ENCODE results near the gene ZNF655.
"Not testable (repeated sequence)": the region's sequence is repeated elsewhere in the genome, so short reads cannot be mapped to it uniquely, and the experiment has no call there.

The ZNF655 gene

DNA sequence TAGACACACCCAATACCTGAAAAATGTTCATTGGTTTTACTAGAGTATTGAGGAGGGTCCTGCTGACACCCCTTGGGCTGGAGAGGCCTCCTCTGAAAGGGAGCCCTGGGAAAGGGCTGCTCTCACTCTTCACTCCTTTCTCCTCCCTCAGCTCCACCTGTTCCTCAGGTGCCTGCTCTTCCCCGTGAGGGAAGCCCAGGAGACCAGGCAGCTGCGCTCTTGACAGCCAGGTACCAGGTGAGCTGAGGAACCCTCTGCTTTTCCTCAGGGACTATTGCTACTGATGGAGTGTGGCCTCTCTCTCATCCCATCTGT lies 3.3 kb downstream of the ZNF655 start:
- DNase-seq, result no peak

DNA sequence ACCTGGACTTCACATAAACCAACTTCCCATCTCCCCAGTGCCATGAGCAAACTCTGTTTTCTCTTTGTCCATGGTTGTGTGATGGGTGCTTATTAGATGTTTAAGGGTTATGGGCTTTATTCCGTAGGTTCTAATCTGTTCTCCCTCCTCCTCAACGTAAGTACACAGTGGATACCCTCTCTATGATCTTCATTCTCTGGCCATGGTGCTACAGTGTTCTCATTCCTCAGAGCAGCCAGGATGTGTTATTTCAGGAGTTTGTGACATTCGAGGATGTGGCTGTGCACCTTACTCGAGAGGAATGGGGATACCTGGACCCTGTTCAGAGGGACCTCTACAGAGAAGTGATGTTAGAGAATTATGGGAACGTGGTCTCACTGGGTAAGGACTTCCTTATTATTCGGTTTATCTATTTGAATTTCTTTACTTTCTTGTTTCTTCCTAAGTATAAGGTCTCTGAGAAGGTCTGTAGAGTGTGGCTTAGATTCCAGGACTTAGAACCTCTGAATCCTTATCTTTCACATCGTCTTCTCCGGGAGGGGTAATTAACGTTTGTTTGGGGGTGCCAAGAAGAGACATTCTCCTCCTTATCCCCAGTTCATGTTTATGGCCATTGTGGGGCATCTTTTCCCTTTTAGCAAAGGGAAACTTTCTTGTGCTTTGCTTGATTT lies 3.8 kb downstream of the ZNF655 start:
- no peak for DNase-seq

DNA sequence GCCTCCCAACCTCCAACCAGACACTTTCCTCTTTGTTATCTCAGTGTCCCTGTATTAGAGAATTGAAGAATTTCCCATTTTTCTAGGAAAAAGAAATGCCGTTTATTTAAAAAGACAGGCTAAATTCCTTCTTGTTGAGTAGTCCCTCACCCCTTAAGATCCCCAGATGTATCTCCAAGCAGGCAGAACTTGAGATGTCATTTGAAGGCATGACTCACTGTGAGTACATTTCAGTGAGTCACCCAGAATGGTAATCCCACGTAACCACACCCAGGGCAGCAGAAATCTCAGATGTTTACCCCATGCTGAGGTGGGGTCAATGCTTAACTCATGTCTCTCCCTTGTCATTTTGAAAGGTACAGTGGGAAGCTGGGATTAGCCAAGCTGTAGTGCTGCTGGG lies 4.4 kb downstream of the ZNF655 start:
- no peak for DNase-seq

- DNase-seq, result no peak
Observed at GRCh38 chr7:99563650-99564049, 5.2 kb downstream of the ZNF655 start.

DNA sequence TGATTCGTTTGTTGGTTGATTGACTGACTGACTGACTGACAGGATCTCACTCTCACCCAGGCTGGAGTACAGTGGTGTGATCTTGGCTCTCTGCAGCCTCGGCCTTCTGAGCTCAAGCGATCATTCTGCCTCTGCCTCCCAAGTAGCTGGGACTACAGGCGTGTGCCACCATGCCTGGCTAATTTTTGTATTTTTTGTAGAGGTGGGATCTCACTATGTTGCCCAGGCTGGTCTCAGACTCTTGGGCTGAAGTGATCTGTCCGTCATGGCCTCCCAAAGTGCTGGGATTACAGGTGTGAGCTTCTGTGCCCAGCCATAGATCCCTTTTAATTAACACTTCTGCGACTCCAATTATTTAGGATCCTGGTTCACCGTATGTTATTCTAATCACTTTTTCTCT lies 10.3 kb downstream of the ZNF655 start:
- not testable (repeated sequence) for DNase-seq

DNA sequence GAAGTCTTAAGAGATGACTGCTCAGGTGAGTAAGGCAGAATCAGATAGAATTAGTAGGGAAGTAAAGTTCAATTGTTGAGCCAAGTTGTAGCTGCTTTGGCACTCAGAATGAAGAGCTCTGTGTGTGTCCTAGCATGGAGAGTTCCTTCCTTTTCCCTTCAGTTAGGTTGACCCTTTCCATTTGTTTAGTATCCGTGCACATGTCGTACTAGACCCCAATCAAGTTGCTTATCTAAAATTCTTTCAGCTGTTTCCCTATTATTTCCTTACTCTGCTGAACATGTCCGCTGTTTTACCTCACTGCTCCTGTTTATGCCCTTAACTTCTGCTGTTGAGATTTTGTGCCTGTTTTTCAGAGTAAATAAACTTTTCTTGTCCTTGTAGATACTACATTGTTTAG lies 13.3 kb downstream of the ZNF655 start:
- DNase-seq, result no peak

GRCh38 chr7:99573257-99573656 lies 14.8 kb downstream of the ZNF655 start:
- DNase-seq, result no peak

DNA sequence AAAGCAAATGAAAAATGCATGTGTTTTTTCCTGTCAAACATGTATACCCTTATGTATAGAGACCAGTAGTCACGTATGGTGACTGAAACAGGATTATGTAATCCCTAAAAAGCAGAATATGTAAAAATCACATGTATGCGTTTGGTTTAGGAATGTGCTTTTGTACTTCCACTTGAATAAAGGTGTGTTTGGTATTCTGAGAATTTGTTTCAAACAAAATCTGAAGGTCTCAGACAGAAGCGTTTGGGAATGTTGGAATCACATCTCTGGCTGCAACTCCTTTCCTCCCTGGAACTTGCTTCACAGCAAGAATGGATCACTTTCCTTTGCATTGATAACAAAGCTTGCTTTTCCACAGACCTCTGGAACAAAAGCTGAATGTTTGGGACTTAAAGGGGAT lies 17.8 kb downstream of the ZNF655 start:
- DNase-seq, result no peak

DNA sequence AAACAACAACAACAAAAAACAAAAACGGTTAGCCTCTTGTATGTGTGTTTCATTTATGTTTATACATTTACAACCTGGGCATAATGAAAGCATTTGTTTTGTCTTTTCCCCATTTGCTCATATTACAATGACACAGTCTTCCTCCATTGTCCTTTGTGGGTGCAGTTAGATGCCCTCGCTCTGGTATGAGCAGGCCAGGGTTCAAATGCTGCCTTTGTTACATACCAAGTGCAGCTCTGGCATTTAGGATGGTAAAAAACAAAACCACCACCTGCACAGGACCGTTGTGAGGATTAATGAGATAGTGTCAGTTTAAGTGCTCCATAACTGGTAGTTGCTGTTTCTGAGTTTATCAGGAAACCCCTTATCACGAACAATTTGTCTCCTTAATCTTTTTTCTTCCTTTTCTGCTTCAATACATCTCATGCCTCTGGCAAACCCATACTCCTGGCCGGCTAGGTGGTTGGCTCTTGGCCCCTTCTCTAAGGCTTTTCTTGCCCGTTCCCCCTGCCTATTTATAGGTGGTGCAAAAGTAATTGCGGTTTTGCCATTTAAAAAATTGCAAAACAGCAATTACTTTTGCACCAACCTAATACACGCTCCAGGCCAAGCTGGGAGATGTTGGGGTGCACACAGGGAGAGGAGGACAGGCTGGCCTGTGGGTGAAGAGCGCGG lies 21.0 kb downstream of the ZNF655 start:
- no peak for DNase-seq

GRCh38 chr7:99579956-99580777 lies 21.7 kb downstream of the ZNF655 start:
- peak; percentile 55 for DNase-seq

DNA sequence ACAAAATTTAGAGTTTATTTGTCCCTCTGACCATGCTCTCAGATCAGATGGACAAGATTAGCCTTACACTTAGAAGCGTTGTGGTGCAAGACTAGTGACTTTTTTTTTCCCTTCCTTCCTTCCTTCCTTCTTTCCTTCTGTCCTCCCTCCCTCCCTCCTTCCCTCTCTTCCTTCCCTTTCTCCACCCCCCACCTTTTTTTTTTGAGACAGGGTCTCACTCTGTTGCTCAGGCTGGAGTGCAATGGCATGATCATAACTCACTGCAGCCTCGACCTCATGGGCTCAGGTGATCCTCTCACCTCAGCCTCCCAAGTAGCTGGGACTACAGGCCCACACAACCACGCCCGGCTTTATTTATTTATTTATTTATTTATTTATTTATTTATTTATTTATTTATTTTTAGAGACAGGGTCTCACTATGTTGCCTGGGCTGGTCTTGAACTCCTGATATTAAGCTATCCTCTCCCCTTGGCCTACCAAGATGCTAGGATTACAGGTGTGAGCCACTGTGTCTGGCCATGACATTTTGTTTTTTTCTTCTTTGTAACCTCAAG lies 22.4 kb downstream of the ZNF655 start:
- not testable (repeated sequence) for DNase-seq

DNA sequence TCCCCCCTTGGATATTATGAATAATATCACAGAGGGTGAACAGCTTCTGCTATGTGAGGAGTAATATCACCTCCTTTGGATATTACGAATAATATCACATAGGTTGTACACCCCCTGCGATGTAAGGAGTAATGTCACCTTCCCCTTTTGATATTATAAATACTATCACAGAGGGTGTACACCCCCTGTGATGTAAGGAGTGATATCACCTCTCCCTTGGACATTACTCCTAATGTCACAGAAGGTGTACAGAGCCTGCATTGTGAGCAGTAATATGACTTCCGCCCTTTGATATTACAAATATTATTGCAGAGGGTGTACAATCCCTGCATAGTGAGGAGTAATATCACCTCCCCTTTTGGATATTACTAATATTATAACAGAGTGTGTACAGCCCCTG lies 30.4 kb downstream of the ZNF655 start:
- DNase-seq, result no peak

- DNase-seq, result no peak
Observed at GRCh38 chr7:99594948-99595745, 36.7 kb downstream of the ZNF655 start.

DNA sequence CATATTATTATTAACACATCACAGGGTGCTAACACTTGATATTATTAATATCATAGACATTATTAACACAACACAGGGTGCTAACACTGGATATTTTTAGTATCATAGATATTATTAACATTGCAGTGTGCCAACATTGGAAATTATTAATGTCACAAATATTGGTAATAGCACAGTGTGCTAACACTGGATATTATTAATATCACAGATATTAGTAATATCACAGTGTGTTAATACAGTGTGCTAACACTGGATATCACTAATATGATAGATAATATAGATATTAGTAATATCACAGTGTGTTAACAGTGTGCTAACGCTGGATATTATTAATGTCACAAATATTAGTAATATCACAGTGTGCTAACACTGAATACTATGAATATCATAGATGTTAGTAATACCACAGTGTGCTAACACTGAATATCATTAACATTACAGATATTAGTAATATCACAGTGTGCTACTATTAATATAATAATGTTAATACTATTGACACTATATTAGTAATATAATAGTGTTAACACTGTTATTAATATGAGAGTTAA lies 38.0 kb downstream of the ZNF655 start:
- no peak for DNase-seq

DNA sequence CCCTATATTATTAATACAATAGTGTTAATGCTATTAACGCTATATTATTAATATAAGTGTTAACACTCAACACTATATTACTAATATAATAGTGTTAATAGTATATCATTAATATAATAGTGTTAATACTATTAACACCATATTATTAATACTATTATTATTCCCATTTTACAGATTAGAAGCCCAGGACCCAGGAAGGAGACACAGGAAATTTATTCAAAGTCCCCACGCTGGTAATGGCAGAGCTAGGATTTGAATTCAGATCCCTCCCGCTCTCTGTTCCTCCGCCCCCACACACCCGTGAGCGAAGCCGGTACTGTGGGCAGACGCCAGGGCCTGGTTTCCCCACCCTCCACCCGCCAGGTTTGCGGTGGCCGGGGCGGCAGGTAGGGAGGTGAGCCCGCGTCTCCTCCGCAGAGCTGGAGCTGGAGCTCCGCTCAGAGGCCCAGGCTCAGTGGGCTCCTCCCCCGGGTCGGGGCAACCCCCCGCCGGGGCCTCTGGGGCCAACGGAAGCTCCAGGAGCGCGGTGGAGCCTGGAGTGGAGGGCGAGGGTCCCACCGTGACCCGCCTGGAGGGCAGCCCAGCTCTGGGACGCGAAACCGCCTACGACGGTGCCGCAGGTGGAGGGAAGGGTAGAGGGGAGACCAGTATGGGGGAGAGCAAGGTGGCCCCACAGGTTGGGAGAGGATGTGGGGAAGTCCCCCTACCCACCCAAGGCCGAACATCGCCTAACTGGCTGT lies 39.5 kb downstream of the ZNF655 start, which contains the start of gene TMEM225B:
TMEM225B (plus strand) TSS at position 506 of the 740 bp plus-strand sequence. CDS start 6,122 bp downstream, outside the sequence.
- DNase-seq, result no peak

DNA sequence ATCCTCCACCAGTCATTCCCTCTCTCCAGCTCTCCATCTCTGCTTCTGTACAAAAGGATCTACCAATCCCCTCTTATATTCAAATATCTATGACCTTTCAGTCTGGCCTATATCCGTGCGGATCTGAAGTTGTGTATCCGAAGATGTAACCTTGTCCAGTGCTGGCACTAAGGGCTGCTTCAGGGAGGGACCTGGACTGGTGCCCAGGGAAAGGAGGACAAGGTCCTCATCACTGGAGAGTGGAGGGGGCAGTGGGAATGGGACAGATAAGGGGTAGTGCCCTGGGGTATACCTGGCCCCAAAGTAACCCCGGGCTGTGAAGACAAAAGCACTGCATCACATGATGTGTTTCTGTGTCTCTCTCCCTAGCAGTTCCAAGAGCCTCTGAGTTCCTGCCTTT lies 41.4 kb downstream of the ZNF655 start:
- no peak for DNase-seq

DNA sequence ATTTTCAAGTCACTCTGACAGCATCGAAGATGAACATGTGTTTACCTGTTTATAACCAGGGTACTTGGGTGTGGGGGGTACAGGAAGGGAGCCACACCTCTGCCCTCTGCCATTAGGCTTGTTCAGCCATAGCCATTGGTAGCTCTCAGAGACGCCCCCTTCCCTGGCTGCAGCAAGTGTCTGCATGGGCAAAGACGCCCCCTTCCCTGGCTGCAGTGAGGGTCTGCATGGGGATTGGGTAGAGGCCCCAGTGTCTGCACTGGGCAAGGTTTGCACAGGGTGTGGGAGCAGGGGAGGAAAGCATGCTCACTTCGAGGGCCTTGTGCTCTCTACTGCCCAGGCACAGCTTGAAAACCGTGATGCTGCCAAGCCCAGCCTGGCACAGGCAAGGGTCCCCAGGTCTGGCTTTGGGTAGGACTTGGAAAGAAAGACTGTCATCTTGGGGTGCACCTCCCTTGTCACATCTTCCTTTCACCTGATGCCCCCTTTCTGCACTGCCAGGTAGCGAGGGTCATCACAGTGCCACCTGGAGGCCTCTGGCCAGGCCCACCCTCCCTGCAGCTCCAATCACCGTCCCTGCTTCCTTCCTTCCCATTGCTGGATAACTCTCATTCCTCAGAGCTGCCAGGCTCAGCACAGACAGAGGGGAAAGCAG lies 43.3 kb downstream of the ZNF655 start:
- no peak for DNase-seq

- DNase-seq, result no peak
Observed at GRCh38 chr7:99605527-99605926, 47.1 kb downstream of the ZNF655 start.

- DNase-seq, result no peak
Observed at GRCh38 chr7:99606531-99606930, 48.1 kb downstream of the ZNF655 start.

GRCh38 chr7:99607548-99607947 lies 49.1 kb downstream of the ZNF655 start:
- DNase-seq, result no peak

- no peak for DNase-seq
Observed at GRCh38 chr7:99614495-99614894, 56.1 kb downstream of the ZNF655 start.

Data from DMS 273 treated with DMSO at 0.1 percent for 48 hours (cell line).